Thymus (tissue), 11 donors: ENCODE data around the gene IGLL5. TPM values are rescaled to one million over a fixed set of nuclear protein-coding genes. Genes with fewer than 3 reads are reported as not detected.

Experiments
- DNase-seq, 9 donors: peaks; one replicate each; pipeline ENCODE4 v3.0.0-alpha.2; 2013; ENCODE audit warnings: low spot score in 9 of 9, low read depth in 6 of 9, missing footprints in 1 of 9
- H3K27ac ChIP-seq, 2 donors: one replicate each; pipeline ENCODE4 v1.5.1; 2013; ENCODE audit warnings: control low read depth in 1 of 2, low read depth in 1 of 2, low read length in 1 of 2, mild to moderate bottlenecking in 1 of 2, moderate library complexity in 1 of 2
- H3K27me3 ChIP-seq, 2 donors: one replicate each; pipeline ENCODE4 v1.5.1; 2013; ENCODE audit warnings: low read length in 1 of 2; ENCODE audit not compliant: control insufficient read depth in 2 of 2, insufficient read depth in 1 of 2
- H3K36me3 ChIP-seq, 2 donors: one replicate each; pipeline ENCODE4 v1.5.1; 2013; ENCODE audit warnings: low read length in 1 of 2, mild to moderate bottlenecking in 1 of 2, moderate library complexity in 1 of 2; ENCODE audit not compliant: control insufficient read depth in 2 of 2, insufficient read depth in 2 of 2
- H3K4me1 ChIP-seq, 2 donors: one replicate each; pipeline ENCODE4 v1.5.1; 2013; ENCODE audit warnings: low read length in 2 of 2; ENCODE audit not compliant: control insufficient read depth in 2 of 2, insufficient read depth in 2 of 2
- H3K4me3 ChIP-seq, 2 donors: one replicate each; pipeline ENCODE4 v1.5.1; 2013; ENCODE audit warnings: low read length in 2 of 2, control low read depth in 1 of 2, mild to moderate bottlenecking in 1 of 2
- H3K9me3 ChIP-seq, 2 donors: one replicate each; pipeline ENCODE4 v1.5.1; 2013; ENCODE audit warnings: low read length in 1 of 2, mild to moderate bottlenecking in 1 of 2; ENCODE audit not compliant: control insufficient read depth in 2 of 2, insufficient read depth in 1 of 2
- WGBS: extraction: QIAGEN DNeasy Blood & Tissue Kit; methylation state at CpG from one replicate; pipeline ENCODE4 v1.1.7; 2013; 5-methylcytosine and 5-hydroxymethylcytosine counted together
- polyA plus RNA-seq: library from polyadenylated mRNA; stranded (reverse); fragments of 200-250 nt; gene quantifications from one replicate; pipeline ENCODE4 v1.2.3, GENCODE V29; 2013
- total RNA-seq: library from RNA; stranded (reverse); fragments of 120-200 nt; gene quantifications from one replicate; pipeline ENCODE4 v1.2.4, GENCODE V29; 2013
- donor health status: healthy.

The IGLL5 gene
- total and polyA plus RNA-seq, 2 donors = 2.3 to 29.9 TPM

DNA sequence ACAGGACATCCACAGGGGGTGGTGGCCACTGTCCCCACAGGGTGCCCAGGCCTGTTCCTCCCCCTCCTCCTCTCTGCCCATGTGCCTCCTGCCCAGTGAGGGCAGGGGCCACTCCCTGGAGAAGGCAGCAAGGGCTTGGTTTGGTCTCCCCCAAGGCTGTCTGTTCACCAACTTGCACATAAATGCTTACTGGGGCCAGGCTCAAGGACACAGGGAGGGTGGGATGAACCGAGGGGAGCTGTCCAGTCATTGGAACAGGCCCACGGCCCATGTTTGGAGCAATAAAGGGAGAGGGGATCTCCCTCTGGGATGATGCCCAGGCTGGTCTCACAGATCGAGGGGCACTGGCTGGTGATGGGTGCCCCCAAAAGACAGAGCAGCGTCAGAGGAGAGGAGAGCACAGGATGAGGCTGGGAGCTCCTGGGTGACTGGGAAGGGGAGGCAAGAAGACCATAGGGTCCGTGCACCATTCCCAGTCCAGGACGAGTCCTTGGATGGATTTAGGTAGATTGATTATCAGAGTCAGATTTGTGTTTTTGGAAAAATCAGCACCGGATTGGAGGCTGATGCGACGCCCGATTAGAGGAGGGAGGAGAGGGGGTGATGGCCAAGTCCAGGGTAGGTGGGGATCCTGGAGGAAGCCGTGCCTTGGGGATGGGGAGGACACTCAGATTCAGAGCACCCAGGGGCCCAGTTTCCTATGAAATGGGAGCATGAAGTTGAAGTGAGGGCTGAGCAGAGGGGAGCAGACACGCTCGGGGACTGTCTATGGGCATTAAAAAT is 1.1 kb downstream of the IGLL5 start:
- H3K4me3 ChIP-seq = no peak overlapping the region
- no peaks in the 10 kb centered on the region for H3K36me3 ChIP-seq
- H3K27me3 ChIP-seq = peaks cover 9 to 39% of the 10 kb centered on the region in 2 donors
- peaks cover 19 to 20% of the 10 kb centered on the region in 2 donors for H3K4me1 ChIP-seq
- H3K27ac ChIP-seq = no peak overlapping the region
- H3K9me3 ChIP-seq = no peaks in the 10 kb centered on the region
- DNase-seq = no peak
- 94% methylated on average over 13 of the region's 13 CpGs for WGBS

DNA sequence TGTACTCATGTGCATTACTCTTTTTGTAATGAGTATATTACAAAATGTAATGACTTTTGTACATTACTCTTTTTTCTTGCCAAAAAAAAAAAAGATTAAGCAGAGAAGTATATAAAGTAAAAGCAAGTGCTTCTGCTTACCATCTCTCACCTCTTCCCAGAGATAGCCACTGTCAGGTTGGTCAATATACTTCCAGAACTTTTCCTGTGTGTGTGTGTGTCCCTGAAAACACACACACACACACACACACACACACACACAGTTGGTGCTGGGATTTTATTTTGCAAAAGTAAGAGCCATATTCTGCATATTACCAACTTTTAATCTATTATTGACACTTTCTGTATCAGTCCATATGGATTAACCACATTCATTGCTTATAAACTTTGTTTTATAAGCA is 2.5 kb downstream of the IGLL5 start:
- no peak for DNase-seq
- no peak overlapping the region for H3K27ac ChIP-seq
- no peaks in the 10 kb centered on the region for H3K9me3 ChIP-seq
- no peaks in the 10 kb centered on the region for H3K36me3 ChIP-seq
- peaks cover 10 to 16% of the 10 kb centered on the region in 2 donors for H3K4me1 ChIP-seq
- H3K4me3 ChIP-seq = no peak overlapping the region
- H3K27me3 ChIP-seq = peaks cover 9 to 50% of the 10 kb centered on the region in 2 donors

DNA sequence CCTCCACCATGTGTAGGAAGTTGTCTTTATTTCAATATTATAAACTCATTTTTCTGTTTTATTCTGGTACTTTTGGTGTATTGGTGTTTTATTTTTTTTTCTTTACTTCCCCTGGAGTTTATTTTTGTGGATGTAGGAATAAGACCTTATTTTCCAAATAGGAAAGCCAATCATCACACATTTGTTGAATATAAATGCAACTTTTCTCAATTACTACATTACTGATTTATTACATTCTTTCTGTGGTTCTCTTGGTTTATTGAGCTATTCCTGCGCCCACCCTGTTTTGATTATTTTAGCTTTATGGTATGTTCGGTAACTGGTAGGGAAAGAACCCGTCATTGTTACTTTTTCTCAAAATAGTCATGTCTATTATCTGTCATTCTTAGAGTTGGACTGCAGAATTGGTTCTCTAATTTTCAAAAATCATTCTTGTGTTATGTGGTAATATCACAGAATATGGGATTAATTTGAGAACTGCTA is 3.6 kb downstream of the IGLL5 start:
- H3K27me3 ChIP-seq = peaks cover 9 to 57% of the 10 kb centered on the region in 2 donors
- H3K4me1 ChIP-seq = peaks cover 3 to 8% of the 10 kb centered on the region in 2 donors
- WGBS = 96% methylated on average over 3 of the region's 3 CpGs
- H3K27ac ChIP-seq = no peak overlapping the region
- no peaks in the 10 kb centered on the region for H3K36me3 ChIP-seq
- DNase-seq = no peak
- no peaks in the 10 kb centered on the region for H3K9me3 ChIP-seq
- no peak overlapping the region for H3K4me3 ChIP-seq

DNA sequence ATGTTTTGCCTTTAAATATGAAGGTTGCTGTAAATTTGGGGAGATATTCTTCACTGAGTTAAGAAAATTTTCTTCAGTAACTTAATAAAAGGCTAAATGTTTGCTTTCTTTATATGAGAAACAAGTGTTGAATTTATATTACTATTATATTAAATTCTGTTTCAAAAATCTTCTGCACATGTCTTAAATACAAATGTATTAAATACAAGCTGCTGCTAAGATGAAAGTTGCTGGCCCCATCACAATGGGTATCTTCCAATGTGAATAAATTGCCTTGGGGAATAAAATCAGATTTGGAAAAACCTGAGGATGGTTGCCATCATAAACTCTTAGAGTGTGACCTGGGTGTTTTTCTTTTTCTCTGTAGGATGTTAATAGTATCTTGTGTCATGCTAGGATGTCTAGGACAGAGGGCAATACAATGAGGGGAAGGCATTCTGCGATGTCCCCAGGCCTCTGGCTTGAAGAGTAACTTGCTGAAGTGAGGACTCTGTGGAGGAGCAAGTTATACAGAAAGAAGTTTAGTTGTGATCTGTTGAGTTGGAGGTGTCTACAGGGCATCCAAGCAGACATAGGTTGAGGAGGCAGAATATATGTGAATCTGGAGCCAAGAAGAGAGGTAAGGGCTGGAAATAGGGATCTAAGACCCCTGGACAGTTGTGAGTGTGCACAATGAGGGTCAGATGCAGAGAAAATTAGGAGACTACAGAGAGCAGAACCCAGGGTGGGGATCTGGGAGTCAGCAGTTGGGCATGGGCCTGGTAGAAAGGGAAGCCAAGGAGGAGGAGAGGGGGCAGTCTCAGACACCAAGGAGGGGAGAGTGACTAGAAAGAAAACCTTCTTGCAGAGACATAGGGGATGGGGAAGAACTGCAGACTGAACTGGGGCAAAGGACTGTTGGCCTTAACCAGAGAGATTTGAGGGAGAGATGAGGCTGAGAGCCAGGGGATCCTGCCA is 4.8 kb downstream of the IGLL5 start:
- H3K27ac ChIP-seq = no peak overlapping the region
- no peak for DNase-seq
- no peak overlapping the region for H3K4me3 ChIP-seq
- H3K9me3 ChIP-seq = no peaks in the 10 kb centered on the region
- no peaks in the 10 kb centered on the region for H3K36me3 ChIP-seq
- 98% methylated on average over 1 of the region's 1 CpG for WGBS
- peaks cover 3 to 8% of the 10 kb centered on the region in 2 donors for H3K4me1 ChIP-seq
- peaks cover 5 to 56% of the 10 kb centered on the region in 2 donors for H3K27me3 ChIP-seq

DNA sequence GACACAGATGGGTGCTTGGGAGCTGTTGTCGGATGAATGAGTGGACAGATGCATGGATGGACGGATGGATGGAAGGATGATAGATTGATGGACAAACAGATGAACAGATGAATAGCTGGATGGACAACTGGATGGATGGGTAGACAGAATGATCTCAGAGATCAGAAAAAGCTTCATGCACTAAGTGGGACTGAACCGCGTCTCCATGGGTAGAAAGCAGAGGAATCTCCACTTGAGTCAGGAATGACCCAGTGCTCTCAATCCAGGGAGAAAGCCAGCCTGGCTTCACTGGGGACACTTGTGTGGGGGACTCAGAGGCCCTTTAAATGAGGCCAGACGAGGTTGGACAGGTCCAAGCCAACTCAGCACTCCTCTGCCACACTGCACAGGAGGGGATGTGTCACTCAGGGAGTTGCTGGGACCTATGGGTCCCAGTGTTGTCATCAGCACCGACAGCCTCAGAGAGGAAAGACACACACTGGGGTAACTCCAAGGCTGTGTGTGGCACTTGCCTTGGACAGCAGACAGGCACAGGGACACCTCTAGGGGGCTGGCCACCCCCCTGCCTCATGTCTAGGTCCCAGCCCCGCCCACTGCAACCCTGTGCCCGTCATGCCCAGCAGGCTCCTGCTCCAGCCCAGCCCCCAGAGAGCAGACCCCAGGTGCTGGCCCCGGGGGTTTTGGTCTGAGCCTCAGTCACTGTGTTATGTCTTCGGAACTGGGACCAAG is 5.6 kb downstream of the IGLL5 start:
- no peak overlapping the region for H3K27ac ChIP-seq
- no peaks in the 10 kb centered on the region for H3K9me3 ChIP-seq
- H3K4me1 ChIP-seq = peaks cover 3 to 8% of the 10 kb centered on the region in 2 donors
- no peak overlapping the region for H3K4me3 ChIP-seq
- WGBS = 93% methylated on average over 10 of the region's 10 CpGs
- H3K27me3 ChIP-seq = peaks cover 2 to 49% of the 10 kb centered on the region in 2 donors
- no peak for DNase-seq
- H3K36me3 ChIP-seq = no peaks in the 10 kb centered on the region

DNA sequence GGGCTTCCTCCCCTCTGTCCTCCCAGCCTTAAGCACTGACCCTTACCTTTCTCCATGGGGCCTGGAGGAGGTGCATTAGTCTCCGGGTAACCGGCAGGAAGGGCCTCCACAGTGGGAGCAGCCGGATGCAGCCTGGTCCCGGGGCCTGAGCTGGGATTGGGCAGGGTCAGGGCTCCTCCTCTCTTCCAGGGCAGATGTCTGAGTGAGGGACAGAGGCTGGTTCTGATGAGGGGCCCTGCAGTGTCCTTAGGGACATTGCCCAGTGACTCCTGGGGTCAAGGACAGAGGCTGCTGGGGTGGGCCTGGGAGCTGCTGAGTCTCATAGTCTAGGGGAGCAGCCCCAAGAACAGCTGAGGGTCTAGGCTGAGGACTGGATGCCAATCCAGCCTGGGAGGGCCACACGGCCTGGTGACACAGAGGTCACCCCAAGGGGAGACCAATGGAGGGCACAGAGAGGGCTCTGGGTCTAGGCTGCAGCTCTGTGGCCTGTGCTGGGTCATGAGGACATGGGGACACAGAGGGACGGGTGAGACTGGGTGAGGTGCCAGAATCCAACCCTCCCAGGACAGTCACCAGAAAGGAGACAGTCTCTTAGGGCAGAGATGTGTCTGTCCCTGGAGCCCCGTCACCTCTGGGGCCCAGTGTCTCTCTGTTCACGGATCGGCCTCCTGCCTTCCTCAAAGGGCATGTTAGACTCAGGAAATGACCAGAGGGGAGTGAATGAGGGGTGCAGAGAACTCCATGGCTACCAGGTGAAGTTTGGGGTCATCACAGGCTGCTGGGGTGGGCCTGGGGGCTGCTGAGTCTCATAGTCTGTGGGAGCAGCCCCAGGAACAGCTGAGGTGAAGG is 6.5 kb downstream of the IGLL5 start:
- Histone ChIP-seq H3K27ac (no peak overlapping the region), H3K4me1 (peaks cover 3 to 8% of the 10 kb centered on the region in 2 donors), H3K9me3 (no peaks in the 10 kb centered on the region), H3K4me3 (no peak overlapping the region), H3K36me3 (no peaks in the 10 kb centered on the region), H3K27me3 (peaks cover 2 to 42% of the 10 kb centered on the region in 2 donors)
- WGBS = 90% methylated on average over 9 of the region's 9 CpGs
- no peak for DNase-seq

DNA sequence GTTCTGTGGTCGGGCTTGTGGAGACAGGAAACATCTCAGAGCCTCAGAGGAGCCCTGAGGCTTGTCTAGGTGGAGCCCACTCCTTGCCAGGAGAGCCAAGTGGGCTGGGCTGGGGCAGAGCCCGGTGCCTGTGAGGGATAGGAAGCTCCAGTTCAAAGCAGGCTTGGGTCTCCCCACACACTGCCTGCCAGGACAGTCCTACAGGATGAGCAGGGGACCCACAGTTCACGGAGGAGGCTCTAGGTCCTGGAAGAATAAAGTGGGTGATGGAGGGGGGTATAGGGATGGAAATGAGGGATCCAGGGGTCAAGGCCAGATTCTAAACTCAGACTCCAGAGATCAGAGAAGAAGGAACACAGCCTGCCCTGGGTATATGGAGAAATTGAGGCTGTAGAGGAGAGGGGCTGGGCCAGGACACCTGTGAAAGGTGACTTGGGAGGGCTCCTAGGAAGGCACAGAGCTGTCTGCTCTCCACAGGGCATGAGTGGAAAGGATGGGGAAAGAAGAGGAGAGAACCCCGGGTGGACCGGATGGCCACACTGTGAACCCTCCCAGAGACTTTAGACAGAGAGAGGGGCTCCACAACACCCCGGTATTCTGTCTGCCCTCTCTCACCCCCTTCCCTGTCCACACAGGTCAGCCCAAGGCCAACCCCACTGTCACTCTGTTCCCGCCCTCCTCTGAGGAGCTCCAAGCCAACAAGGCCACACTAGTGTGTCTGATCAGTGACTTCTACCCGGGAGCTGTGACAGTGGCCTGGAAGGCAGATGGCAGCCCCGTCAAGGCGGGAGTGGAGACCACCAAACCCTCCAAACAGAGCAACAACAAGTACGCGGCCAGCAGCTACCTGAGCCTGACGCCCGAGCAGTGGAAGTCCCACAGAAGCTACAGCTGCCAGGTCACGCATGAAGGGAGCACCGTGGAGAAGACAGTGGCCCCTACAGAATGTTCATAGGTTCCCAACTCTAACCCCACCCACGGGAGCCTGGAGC is 7.4 kb downstream of the IGLL5 start:
- Histone ChIP-seq H3K9me3 (no peaks in the 10 kb centered on the region), H3K4me1 (peaks cover 3 to 8% of the 10 kb centered on the region in 2 donors), H3K27me3 (peaks cover 2 to 39% of the 10 kb centered on the region in 2 donors), H3K36me3 (no peaks in the 10 kb centered on the region), H3K27ac (no peak overlapping the region), H3K4me3 (no peak overlapping the region)
- WGBS = 81% methylated on average over 17 of the region's 17 CpGs
- DNase-seq = no peak
